HG02763 (cell line): Measurements from ENCODE around the gene CSMD2.
"Not testable (repeated sequence)": the region's sequence is repeated elsewhere in the genome, so short reads cannot be mapped to it uniquely, and the experiment has no call there.

Experiments
- ATAC-seq: cut with Tn5 transposase; IDR thresholded peaks from one replicate; pipeline ENCODE4 v1.9.1; 2021; ENCODE audit warnings: mild to moderate bottlenecking, moderate library complexity; ENCODE audit not compliant: unreplicated experiment

CSMD2 gene

DNA sequence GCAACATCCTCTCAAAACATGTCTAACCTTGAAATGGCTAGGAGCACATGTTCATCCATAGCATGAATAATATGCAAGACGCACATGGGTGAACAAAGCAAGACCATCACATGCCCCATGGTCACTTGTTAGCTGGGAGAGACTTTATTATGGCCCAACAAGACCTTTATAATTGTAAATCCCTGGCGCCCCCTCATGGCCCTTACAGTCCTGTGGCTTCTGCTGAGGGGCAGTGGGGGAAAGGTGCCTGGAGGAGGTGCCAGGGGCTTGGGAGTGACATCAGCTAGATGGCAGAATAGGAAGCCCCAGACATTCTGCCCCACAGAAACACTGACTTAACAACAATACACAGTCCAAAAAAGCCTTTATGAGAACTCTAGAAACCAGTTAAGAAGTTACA lies 51.7 kb downstream of the CSMD2 start:
- no peak for ATAC-seq

DNA sequence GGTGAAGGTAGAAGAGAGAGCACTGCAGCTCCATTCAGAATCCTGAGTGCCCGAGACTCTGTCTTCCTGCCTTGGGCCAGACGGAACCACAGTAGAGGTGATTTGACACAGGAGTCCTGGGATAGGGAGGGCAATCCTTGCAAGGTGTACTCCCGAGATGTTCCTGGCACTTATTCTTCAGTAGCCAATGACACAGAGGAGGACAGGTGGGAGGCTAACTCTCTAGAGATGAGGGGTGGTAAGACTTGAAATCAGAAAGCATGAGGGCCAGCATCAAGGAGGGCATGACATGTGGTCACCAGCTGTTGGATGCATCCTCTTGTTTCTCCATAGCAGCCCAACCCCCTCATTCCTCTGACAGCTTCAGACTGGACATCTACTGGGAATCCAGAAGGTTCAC lies 56.3 kb downstream of the CSMD2 start:
- ATAC-seq, result no peak

DNA sequence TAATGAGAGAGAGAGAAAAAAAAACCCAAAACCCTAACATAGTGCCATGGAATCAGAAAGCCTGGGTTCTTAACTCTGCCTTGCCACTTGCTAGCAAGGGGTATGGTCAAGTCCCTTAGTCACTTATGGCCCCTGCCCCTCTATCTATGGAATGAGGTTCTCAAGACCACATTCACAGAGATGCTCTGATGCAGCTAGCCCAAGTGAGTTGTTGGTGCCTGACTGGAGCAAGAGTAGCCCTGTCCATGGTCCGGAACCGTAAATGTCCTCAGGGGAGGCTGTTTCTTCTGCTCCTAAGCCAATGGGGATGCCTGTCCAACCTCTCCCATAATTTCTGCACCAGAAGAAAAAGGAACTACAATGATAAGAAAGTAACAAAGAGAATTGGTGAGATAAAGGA lies 56.8 kb downstream of the CSMD2 start:
- no peak for ATAC-seq

DNA sequence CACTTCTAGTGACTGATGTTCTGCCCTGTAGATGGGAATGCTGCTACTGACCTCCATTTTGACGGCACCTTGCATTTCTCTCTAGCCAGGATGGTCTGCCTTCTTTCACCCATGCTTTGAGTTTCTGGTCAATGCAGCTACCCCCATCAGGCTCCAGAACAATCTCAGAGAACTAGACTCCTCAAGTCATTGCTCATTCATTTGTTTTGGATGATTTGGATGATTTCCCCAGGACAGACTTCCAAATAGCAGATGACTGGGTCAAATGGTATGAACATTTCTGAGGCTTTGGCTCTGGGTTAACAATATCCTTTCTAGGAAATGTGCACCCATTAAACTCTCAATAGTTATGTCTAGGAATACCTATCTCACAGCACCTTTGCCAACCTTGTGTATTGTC lies 63.9 kb downstream of the CSMD2 start:
- ATAC-seq, result no peak

DNA sequence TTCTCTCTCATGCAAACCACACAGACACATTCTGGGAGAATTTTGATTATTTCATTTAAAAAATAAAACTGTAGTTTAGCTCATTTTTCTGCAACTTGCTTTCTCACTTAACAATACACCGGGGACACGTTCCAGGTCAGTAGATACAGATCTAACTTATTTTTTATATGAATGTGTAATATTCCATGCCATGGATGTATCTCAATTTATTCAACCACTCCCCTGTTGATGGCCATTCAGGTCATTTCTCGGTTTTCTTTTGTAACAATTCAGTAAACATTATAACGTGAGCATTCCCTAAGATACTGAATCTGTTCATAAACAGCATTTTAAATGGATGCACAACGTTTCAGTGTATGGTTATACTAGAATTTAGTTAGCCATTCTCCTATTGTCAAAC lies 64.7 kb downstream of the CSMD2 start:
- ATAC-seq, result no peak

DNA sequence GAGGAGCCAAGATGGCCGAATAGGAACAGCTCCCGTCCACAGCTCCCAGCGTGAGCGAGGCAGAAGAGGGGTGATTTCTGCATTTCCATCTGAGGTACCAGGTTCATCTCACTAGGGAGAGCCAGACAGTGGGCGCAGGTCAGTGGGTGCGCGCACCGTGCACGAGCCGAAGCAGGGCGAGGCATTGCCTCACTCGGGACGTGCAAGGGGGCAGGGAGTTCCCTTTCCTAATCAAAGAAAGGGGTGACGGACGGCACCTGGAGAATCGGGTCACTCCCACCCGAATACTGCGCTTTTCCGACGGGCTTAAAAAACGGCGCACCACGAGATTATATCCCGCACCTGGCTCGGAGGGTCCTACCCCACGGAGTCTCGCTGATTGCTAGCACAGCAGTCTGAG lies 72.6 kb downstream of the CSMD2 start:
- ATAC-seq, result not testable (repeated sequence)

- ATAC-seq, result no peak
Measured at GRCh38 chr1:34089731-34090130, 75.3 kb downstream of the CSMD2 start.

DNA sequence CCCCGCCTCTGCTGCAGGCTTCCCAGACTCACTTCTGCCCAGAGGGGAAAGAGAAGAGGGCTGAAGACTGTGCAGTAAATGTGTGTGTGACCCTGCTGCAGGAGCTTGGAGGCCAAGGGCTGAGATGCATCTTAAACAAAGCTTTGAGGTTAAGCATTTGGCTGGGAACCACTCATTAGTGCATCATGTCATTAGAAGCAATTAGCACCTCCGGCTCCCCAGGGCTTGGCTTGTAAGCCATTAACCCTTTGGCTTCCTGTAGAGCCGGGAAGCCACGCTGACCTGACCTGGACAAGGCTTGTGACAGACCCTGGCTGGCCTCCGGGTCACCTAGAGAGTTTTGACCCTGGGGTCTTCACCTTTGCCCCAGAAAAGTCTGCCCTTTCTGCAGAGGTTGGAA lies 77.0 kb downstream of the CSMD2 start:
- ATAC-seq, result no peak

- ATAC-seq, result no peak
Measured at GRCh38 chr1:34086561-34086960, 78.5 kb downstream of the CSMD2 start.

DNA sequence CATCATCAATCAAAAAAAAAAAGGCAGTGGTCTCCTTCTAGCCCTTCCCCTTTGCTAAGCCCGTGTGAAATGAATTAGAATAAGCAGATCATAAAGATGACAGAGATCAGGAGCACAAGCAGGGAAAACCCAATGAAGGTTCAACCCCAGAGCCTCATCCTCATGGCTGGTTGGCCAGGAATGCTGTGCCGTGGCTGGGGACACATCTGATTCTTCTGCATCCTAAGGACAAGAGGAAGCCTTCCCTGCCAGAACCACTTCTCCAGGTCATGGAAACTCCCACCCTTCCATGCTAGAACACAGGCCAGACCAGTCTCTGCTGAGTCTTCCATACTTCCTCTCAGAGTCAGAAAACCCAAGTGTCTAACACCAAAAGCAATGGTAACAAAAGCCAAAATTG lies 81.1 kb downstream of the CSMD2 start:
- no peak for ATAC-seq

- not testable (repeated sequence) for ATAC-seq
Measured at GRCh38 chr1:34082085-34082670, 82.9 kb downstream of the CSMD2 start.

DNA sequence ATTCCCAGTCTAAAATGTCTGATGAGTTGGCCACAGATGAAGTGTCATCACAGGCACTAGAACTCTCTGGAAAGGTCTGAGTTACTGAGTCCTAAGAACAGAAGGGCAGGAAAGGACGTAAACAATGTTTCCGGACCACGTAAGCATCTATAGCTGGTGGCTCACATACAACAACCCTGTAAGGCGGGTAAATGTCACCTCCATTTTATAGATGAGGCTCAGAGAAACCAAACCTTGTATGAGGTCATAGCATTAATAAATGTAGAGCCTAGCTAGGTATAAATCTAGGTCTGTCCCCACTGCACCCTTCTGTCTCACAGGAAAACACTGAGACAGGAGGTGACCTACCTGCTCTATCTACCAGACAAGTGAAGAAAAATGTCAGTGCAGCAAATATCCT lies 86.6 kb downstream of the CSMD2 start:
- no peak for ATAC-seq

GRCh38 chr1:34075576-34075975 lies 89.5 kb downstream of the CSMD2 start:
- ATAC-seq, result no peak

GRCh38 chr1:34073028-34073695 lies 91.9 kb downstream of the CSMD2 start:
- no peak for ATAC-seq

GRCh38 chr1:34070201-34070836 lies 94.7 kb downstream of the CSMD2 start:
- no peak for ATAC-seq

DNA sequence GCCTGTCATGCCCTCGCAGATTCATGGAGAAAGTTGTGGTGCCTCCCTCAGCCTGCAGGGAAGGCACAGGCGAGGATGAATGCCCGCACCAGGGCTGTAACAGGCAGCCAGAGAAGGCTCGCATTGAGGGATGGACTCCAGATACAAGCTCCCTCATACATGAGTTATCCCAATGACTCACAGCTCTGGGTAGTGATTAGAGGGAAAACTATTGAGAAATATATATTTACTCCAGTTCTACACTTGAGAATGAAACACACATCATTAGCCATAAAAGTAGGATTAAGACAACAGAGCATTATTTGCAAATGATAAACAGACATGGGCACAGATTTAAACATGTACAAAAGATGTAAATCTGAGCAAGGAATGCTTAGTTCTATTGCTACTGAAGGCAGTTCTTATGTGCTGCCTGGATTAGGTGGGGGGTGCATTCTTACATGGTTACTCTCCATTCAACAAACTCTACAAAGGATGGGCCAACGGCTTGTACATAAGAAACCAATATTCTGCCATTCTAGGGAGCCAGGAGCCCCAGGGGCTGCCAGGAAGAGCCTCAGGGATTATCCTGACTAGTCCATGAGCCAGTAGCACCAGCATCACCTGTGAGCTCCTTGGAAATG lies 97.9 kb downstream of the CSMD2 start:
- ATAC-seq, result no peak

DNA sequence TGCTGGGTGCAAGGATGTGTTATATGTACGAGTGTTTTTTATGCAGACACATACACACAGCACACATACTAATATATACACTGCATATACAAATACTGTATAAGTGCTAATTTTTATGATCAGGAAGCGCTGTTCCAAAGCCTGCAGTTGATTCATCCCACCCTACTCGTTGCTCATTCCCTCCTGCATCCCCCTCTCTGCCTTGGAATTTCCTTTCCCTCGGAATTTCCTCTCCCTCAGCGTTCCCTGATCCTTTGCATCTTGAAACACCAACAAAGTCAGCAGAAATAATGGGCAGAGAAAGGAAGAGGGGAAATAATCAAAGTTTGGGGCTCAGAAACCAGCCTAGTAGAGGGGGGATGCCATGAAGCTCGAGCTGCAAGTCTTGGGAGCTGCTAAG lies 98.9 kb downstream of the CSMD2 start:
- no peak for ATAC-seq

DNA sequence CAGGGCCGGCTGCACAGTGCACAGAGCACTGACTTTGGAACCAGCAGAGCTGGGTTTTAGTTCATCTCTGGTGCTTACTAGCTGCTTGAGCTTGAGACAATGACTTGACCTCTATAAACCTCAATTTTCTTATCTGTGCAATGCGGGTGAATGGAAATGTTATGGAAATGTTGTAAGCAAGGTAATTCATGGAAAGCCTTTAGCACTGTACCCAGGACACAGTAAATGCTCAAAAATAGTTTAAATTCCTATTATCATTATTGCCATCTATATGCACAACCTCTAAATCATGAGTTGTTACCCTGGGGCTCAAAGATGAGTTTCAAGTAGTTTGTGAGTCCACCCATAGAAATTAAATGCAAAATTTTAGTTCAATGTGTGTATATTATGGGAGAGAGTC lies 99.5 kb downstream of the CSMD2 start:
- no peak for ATAC-seq

GRCh38 chr1:34060901-34061415 lies 104.1 kb downstream of the CSMD2 start:
- no peak for ATAC-seq

DNA sequence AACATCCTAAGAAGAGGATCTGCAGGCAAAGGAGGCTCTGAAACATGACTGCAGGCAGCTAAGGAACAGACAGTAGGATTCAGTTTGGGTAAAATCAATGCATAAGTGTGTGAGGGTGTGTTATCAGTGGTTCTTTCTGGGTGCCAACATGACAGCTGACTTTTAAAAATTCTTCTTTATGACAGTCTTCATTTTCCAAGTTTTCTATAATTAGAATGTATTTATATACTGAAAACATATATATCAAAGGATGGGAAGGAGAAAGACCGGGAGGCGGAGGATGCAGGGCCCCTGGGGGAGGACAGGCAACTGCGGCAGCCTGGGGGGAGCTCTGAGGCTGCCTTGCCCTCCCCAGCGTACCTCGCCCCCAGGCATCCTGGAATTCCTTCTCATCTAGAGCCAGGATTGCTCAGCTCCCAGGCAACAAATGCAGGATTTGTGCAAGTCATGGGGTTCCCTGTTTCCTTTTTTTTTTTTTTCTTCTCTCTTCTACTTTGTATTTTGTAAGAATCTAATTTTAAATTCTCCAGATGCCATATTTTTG lies 104.8 kb downstream of the CSMD2 start:
- ATAC-seq, result no peak

DNA sequence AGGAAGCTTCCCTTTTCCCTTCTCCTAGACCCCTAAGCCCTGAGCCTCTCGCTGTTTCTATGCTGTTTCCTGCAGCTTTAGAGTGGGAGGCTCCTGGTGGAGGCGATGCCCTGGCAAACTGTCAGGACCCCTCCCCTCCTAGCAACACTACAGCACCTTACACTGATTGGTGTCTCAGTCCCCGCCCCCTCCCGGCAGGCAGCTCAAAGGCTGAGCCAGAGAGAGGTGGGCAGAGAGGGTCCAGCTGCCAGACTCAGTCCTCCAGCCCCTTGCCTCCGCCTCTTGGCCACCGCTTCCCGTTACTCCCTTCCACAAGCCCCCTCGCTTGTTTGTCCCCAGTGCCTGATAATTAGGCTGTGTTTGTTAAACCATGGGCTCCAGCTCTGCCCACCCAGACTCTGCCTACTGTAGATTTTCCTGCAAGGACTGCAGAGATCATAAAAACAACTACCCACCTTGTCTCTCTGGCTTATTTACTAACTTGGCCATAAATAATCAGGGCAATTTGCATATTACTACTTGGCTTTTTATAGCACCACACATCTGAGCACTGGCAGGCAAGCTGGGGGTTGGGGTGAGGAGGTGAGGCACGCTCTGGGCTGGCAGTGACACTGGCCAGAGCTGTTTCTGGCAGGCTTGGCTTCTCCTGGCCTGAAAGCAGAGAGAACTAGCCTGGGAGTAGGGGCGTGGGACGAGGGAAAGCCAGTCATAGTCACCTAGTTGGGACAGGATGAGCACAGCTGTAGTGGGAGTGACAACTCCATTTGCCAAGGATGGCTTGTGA lies 107.5 kb downstream of the CSMD2 start:
- ATAC-seq, result no peak
